ENCODE data around the gene BRINP3. TPM values are rescaled to one million over a fixed set of nuclear protein-coding genes. Genes with fewer than 3 reads are reported as not detected.
A peak's percentile ranks its signal among the peaks of the same experiment; 100 is the strongest.

BRINP3 gene
- polyA plus RNA-seq, 1 experiment: 0.14 TPM

GRCh38 chr1:190491404-190491803 is 13.7 kb upstream of the BRINP3 start:
- Histone ChIP-seq H3K9me3 (ENCODE audit: control insufficient read depth, insufficient read depth, low read length) (no peaks in the 10 kb centered on the region), H3K27me3 (ENCODE audit: control insufficient read depth, insufficient read depth, low read length) (no peaks in the 10 kb centered on the region), H3K4me3 (ENCODE audit: low read depth, low read length) (no peak overlapping the region), H3K27ac (ENCODE audit: low read depth, low read length) (no peak overlapping the region)
- ChIA-PET POLR2A (no interaction called here), CTCF (no interaction called here)
- no peak for TF ChIP-seq CTCF (IDR thresholded peaks at IDR 0.05; ENCODE audit: low read depth, low read length)
- DNase-seq (ENCODE audit: low read depth, low spot score): no peak

GRCh38 chr1:190484045-190484444 is 6.4 kb upstream of the BRINP3 start:
- CTCF ChIA-PET: no interaction called here

GRCh38 chr1:190480231-190480630 is 2.6 kb upstream of the BRINP3 start:
- Histone ChIP-seq H3K9me3 (ENCODE audit: control insufficient read depth, insufficient read depth, low read length) (no peaks in the 10 kb centered on the region), H3K27ac (ENCODE audit: low read depth, low read length) (no peak overlapping the region), H3K4me3 (ENCODE audit: low read depth, low read length) (no peak overlapping the region), H3K27me3 (ENCODE audit: control insufficient read depth, insufficient read depth, low read length) (no peaks in the 10 kb centered on the region)
- TF ChIP-seq CTCF (IDR thresholded peaks at IDR 0.05; ENCODE audit: low read depth, low read length): no peak
- POLR2A ChIA-PET: no interaction called here
- CTCF ChIA-PET: interaction anchor here (0.6 kb wide), 1 partner anchor 76 kb away, joined by 3 read pairs; no protein-coding TSS in a partner anchor
- no peak for DNase-seq (ENCODE audit: low read depth, low spot score)

More at GRCh38 chr1:190484045-190484444, 6.4 kb upstream of the BRINP3 start:
- DNase-seq (ENCODE audit: low read depth, low spot score): no peak
- Histone ChIP-seq H3K9me3 (ENCODE audit: control insufficient read depth, insufficient read depth, low read length) (no peaks in the 10 kb centered on the region), H3K27me3 (ENCODE audit: control insufficient read depth, insufficient read depth, low read length) (no peaks in the 10 kb centered on the region), H3K4me3 (ENCODE audit: low read depth, low read length) (no peak overlapping the region), H3K27ac (ENCODE audit: low read depth, low read length) (no peak overlapping the region)
- POLR2A ChIA-PET: no interaction called here
- TF ChIP-seq CTCF (IDR thresholded peaks at IDR 0.05; ENCODE audit: low read depth, low read length): no peak

GRCh38 chr1:190479516-190479915 is 1.9 kb upstream of the BRINP3 start:
- Histone ChIP-seq H3K9me3 (ENCODE audit: control insufficient read depth, insufficient read depth, low read length) (no peaks in the 10 kb centered on the region), H3K27ac (ENCODE audit: low read depth, low read length) (no peak overlapping the region), H3K27me3 (ENCODE audit: control insufficient read depth, insufficient read depth, low read length) (no peaks in the 10 kb centered on the region), H3K4me3 (ENCODE audit: low read depth, low read length) (no peak overlapping the region)
- ChIA-PET CTCF (no interaction called here), POLR2A (no interaction called here)
- no peak for TF ChIP-seq CTCF (IDR thresholded peaks at IDR 0.05; ENCODE audit: low read depth, low read length)
- DNase-seq (ENCODE audit: low read depth, low spot score): no peak

GRCh38 chr1:190479050-190479397 is 1.4 kb upstream of the BRINP3 start:
- no peak for TF ChIP-seq CTCF (IDR thresholded peaks at IDR 0.05; ENCODE audit: low read depth, low read length)
- Histone ChIP-seq H3K9me3 (ENCODE audit: control insufficient read depth, insufficient read depth, low read length) (no peaks in the 10 kb centered on the region), H3K27ac (ENCODE audit: low read depth, low read length) (no peak overlapping the region), H3K4me3 (ENCODE audit: low read depth, low read length) (peak overlapping the region; percentile 69), H3K27me3 (ENCODE audit: control insufficient read depth, insufficient read depth, low read length) (no peaks in the 10 kb centered on the region)
- CTCF ChIA-PET: interaction anchor here (0.6 to 1.0 kb wide), 3 partner anchors 18 to 154 kb away, joined by 4 to 8 read pairs (median 4); no protein-coding TSS in a partner anchor
- POLR2A ChIA-PET: no interaction called here
- no peak for DNase-seq (ENCODE audit: low read depth, low spot score)

All from AG04450 (cell line).